DOHH2 (cell line): ENCODE data around the gene SDHAF4.

Source experiments
- H3F3A ChIP-seq: fragments of 200-600 bp; sonication (generic), shearing (Covaris generic); 2 replicates; pipeline ENCODE4 v1.6.0; 2016; ENCODE audit warnings: antibody characterized with exemption, mild to moderate bottlenecking; ENCODE audit not compliant: control insufficient read depth, insufficient read depth
- H3K27ac ChIP-seq: fragments of 200-600 bp; sonication (generic); 2 replicates; pipeline ENCODE4 v1.5.1; 2014; ENCODE audit warnings: low read depth, mild to moderate bottlenecking, low read length, moderate library complexity
- H3K27me3 ChIP-seq: fragments of 200-600 bp; sonication (generic); 2 replicates; pipeline ENCODE4 v1.6.1; 2014; ENCODE audit warnings: mild to moderate bottlenecking, low read length, mixed read lengths; ENCODE audit not compliant: control insufficient read depth
- H3K36me3 ChIP-seq: fragments of 200-600 bp; sonication (generic); 2 replicates; pipeline ENCODE4 v1.6.1; 2014; ENCODE audit warnings: mild to moderate bottlenecking, low read length, moderate library complexity, mixed read lengths; ENCODE audit not compliant: control insufficient read depth
- H3K4me1 ChIP-seq: fragments of 200-600 bp; sonication (generic); 2 replicates; pipeline ENCODE4 v1.6.1; 2014; ENCODE audit warnings: mild to moderate bottlenecking, low read length, mixed read lengths; ENCODE audit not compliant: control insufficient read depth
- H3K4me2 ChIP-seq: fragments of 200-600 bp; sonication (generic); 2 replicates; pipeline ENCODE4 v1.6.0; 2014; ENCODE audit warnings: mild to moderate bottlenecking, low read length, moderate library complexity
- H3K4me3 ChIP-seq: fragments of 200-600 bp; sonication (generic); 2 replicates; pipeline ENCODE4 v1.5.1; 2014; ENCODE audit warnings: mild to moderate bottlenecking, low read length, mixed read lengths
- H3K79me2 ChIP-seq: fragments of 200-600 bp; sonication (generic); 2 replicates; pipeline ENCODE4 v1.6.1; 2014; ENCODE audit warnings: mild to moderate bottlenecking, low read length, mixed read lengths; ENCODE audit not compliant: control insufficient read depth
- H3K9me2 ChIP-seq: fragments of 200-600 bp; sonication (generic); replicated peaks from 2 replicates; pipeline ENCODE4 v1.6.1; 2014; ENCODE audit warnings: mild to moderate bottlenecking, low read length, mixed read lengths; ENCODE audit not compliant: control insufficient read depth
- H3K9me3 ChIP-seq: fragments of 200-600 bp; sonication (generic); 2 replicates; pipeline ENCODE4 v1.6.1; 2014; ENCODE audit warnings: antibody characterized with exemption, low read length, mixed read lengths; ENCODE audit not compliant: control insufficient read depth, insufficient read depth
- H4K20me1 ChIP-seq: fragments of 200-600 bp; sonication (generic); 2 replicates; pipeline ENCODE4 v1.6.0; 2014; ENCODE audit warnings: low read depth, mild to moderate bottlenecking, antibody characterized with exemption, low read length, moderate library complexity; ENCODE audit not compliant: control insufficient read depth, insufficient read depth
- CTCF ChIP-seq: fragments of 200-600 bp; sonication (generic); IDR thresholded peaks from one replicate; pipeline ENCODE4 v1.5.1; 2014; ENCODE audit warnings: antibody characterized with exemption, mild to moderate bottlenecking, low read depth, low read length; ENCODE audit not compliant: poor library complexity, severe bottlenecking
- EZH2phosphoT487 ChIP-seq: fragments of 200-600 bp; sonication (generic); IDR thresholded peaks from 2 replicates; pipeline ENCODE4 v1.6.1; 2017; ENCODE audit warnings: borderline replicate concordance, mild to moderate bottlenecking, antibody characterized with exemption, low read length, moderate library complexity, mixed read lengths

Gene SDHAF4

GRCh38 chr6:70531133-70531532 lies 35.6 kb upstream of the SDHAF4 start:
- no peak overlapping the region for H3K27ac ChIP-seq
- H3K36me3 ChIP-seq, result no peaks in the 10 kb centered on the region; the same call in 1 of the 2 replicates
- H3F3A ChIP-seq, result peaks cover 9% of the 10 kb centered on the region; the same call in 1 of the 2 replicates
- H3K4me2 ChIP-seq, result no peak overlapping the region
- no peak for TF ChIP-seq CTCF
- TF ChIP-seq EZH2phosphoT487, result no peak
- H3K9me3 ChIP-seq, result no peaks in the 10 kb centered on the region
- no peaks in the 10 kb centered on the region for H3K27me3 ChIP-seq
- H3K4me3 ChIP-seq, result no peak overlapping the region
- no peaks in the 10 kb centered on the region for H3K4me1 ChIP-seq
- no peaks in the 10 kb centered on the region for H3K79me2 ChIP-seq
- H4K20me1 ChIP-seq, result no peaks in the 10 kb centered on the region
- H3K9me2 ChIP-seq, result no peaks in the 10 kb centered on the region

- no peak overlapping the region for H3K4me3 ChIP-seq
- H3K27ac ChIP-seq, result peak overlapping the region; percentile 4; the same call in 1 of the 2 replicates
- H3K9me3 ChIP-seq, result no peaks in the 10 kb centered on the region
- H3K27me3 ChIP-seq, result no peaks in the 10 kb centered on the region
- H3K4me2 ChIP-seq, result peak overlapping the region; percentile 33
- H3F3A ChIP-seq, result peaks cover 12% of the 10 kb centered on the region; the same call in 1 of the 2 replicates
- H3K36me3 ChIP-seq, result no peaks in the 10 kb centered on the region; the same call in 1 of the 2 replicates
- no peaks in the 10 kb centered on the region for H3K9me2 ChIP-seq
- no peaks in the 10 kb centered on the region for H4K20me1 ChIP-seq
- no peaks in the 10 kb centered on the region for H3K79me2 ChIP-seq
- TF ChIP-seq CTCF (no peak), EZH2phosphoT487 (no peak)
- H3K4me1 ChIP-seq, result peaks cover 10% of the 10 kb centered on the region
Measured at GRCh38 chr6:70537266-70537665, 29.5 kb upstream of the SDHAF4 start.

GRCh38 chr6:70538376-70538775 lies 28.4 kb upstream of the SDHAF4 start:
- Histone ChIP-seq H4K20me1 (no peaks in the 10 kb centered on the region), H3F3A (peaks cover 7% of the 10 kb centered on the region; the same call in 1 of the 2 replicates), H3K4me3 (no peak overlapping the region), H3K79me2 (no peaks in the 10 kb centered on the region), H3K9me2 (no peaks in the 10 kb centered on the region), H3K36me3 (no peaks in the 10 kb centered on the region; the same call in 1 of the 2 replicates), H3K27me3 (no peaks in the 10 kb centered on the region), H3K4me1 (peaks cover 10% of the 10 kb centered on the region), H3K27ac (no peak overlapping the region), H3K4me2 (no peak overlapping the region), H3K9me3 (no peaks in the 10 kb centered on the region)
- TF ChIP-seq EZH2phosphoT487 (no peak), CTCF (no peak)
